Panc1 (cell line): Measurements from ENCODE around the gene PHF21A.

Source experiments
- POLR2AphosphoS5 ChIP-seq: IDR thresholded peaks from 2 replicates; pipeline ENCODE4 v1.6.1; 2012; ENCODE audit warnings: mild to moderate bottlenecking, low read depth, low read length, moderate library complexity
- TF ChIP-seq, protein P1 (sequence below): fragments of 450-650 bp; IDR thresholded peaks from 2 replicates; pipeline ENCODE4 v1.5.1; 2017; ENCODE audit warnings: mild to moderate bottlenecking

DNA sequence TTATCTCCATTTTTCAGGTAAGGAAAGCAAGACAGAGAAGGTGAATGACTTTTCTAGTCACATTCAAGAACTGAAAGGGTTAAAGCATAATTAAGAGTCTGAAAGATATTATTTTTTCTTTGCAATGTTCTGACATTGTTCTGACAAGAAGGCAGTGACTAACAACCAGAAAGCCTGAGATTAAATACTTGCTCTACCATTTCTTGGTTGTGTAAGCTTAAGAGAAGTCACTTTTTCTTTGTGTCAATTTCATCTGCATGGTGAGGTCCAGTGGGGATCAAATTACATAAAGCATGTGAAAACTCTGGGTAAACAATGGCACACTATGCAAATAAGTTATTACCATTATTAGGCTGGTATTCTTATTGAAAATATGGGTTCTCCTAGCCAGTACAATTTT, 73.7 kb downstream of the PHF21A start:
- TF ChIP-seq POLR2AphosphoS5, result no peak
- TF ChIP-seq, protein P1, sequence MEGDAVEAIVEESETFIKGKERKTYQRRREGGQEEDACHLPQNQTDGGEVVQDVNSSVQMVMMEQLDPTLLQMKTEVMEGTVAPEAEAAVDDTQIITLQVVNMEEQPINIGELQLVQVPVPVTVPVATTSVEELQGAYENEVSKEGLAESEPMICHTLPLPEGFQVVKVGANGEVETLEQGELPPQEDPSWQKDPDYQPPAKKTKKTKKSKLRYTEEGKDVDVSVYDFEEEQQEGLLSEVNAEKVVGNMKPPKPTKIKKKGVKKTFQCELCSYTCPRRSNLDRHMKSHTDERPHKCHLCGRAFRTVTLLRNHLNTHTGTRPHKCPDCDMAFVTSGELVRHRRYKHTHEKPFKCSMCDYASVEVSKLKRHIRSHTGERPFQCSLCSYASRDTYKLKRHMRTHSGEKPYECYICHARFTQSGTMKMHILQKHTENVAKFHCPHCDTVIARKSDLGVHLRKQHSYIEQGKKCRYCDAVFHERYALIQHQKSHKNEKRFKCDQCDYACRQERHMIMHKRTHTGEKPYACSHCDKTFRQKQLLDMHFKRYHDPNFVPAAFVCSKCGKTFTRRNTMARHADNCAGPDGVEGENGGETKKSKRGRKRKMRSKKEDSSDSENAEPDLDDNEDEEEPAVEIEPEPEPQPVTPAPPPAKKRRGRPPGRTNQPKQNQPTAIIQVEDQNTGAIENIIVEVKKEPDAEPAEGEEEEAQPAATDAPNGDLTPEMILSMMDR, result no peak
